GM23338 (cell line): Measurements from ENCODE around the gene BAIAP2. TPM values are rescaled to one million over a fixed set of nuclear protein-coding genes. Genes with fewer than 3 reads are reported as not detected.

Experiments used
- ATAC-seq: fragments of 200-7000 bp; cut with Tn5 transposase; 3 replicates; pipeline ENCODE4 v1.9.1; 2020
- DNase-seq: peaks from one replicate; pipeline ENCODE4 v3.0.0-alpha.2; 2015; ENCODE audit warnings: low spot score
- H2AFZ ChIP-seq: fragments of 200-600 bp; sonication (generic); 2 replicates; pipeline ENCODE4 v1.8.0; 2016; ENCODE audit warnings: antibody characterized with exemption, mild to moderate bottlenecking, moderate library complexity
- H3F3A ChIP-seq: fragments of 200-600 bp; sonication (generic); replicated peaks from 2 replicates; pipeline ENCODE4 v1.8.0; 2017; ENCODE audit warnings: antibody characterized with exemption, mixed run types, low read depth
- H3K27ac ChIP-seq: fragments of 200-600 bp; sonication (generic); 2 replicates; pipeline ENCODE4 v1.6.1; 2016; ENCODE audit warnings: low read depth
- H3K27me3 ChIP-seq: fragments of 200-600 bp; sonication (generic); 2 replicates; pipeline ENCODE4 v1.8.0; 2016; ENCODE audit warnings: mild to moderate bottlenecking, mixed run types, moderate library complexity; ENCODE audit not compliant: insufficient read depth
- H3K36me3 ChIP-seq: fragments of 200-600 bp; sonication (generic); 2 replicates; pipeline ENCODE4 v1.8.0; 2016; ENCODE audit warnings: mild to moderate bottlenecking; ENCODE audit not compliant: insufficient read depth
- H3K4me1 ChIP-seq: fragments of 200-600 bp; sonication (generic); 2 replicates; pipeline ENCODE4 v1.8.0; 2016; ENCODE audit warnings: mild to moderate bottlenecking, moderate library complexity; ENCODE audit not compliant: insufficient read depth
- H3K4me2 ChIP-seq: fragments of 200-600 bp; sonication (generic); 2 replicates; pipeline ENCODE4 v1.7.1; 2017; ENCODE audit warnings: mixed run types
- H3K4me3 ChIP-seq: fragments of 200-600 bp; sonication (generic); 2 replicates; pipeline ENCODE4 v1.6.1; 2016; ENCODE audit warnings: mixed run types
- H3K79me2 ChIP-seq: fragments of 200-600 bp; sonication (generic); replicated peaks from 2 replicates; pipeline ENCODE4 v1.8.0; 2017; ENCODE audit warnings: mild to moderate bottlenecking; ENCODE audit not compliant: insufficient read depth
- H3K9me2 ChIP-seq: fragments of 200-600 bp; sonication (generic); 2 replicates; pipeline ENCODE4 v1.8.0; 2017; ENCODE audit not compliant: insufficient read depth
- H4K20me1 ChIP-seq: fragments of 200-600 bp; sonication (generic); replicated peaks from 2 replicates; pipeline ENCODE4 v1.8.0; 2017; ENCODE audit warnings: mild to moderate bottlenecking; ENCODE audit not compliant: insufficient read depth
- H3K27ac Mint-ChIP-seq: 2 replicates; pipeline ENCODE4 v1.8.0; 2020; ENCODE audit warnings: inconsistent platforms, mild to moderate bottlenecking, moderate library complexity, mixed read lengths
- H3K27me3 Mint-ChIP-seq: 3 replicates; pipeline ENCODE4 v1.8.0; 2022; ENCODE audit warnings: low read depth, mild to moderate bottlenecking, moderate library complexity, mixed read lengths, inconsistent platforms; ENCODE audit not compliant: insufficient read depth, poor library complexity
- H3K36me3 Mint-ChIP-seq: 3 replicates; pipeline ENCODE4 v1.8.0; 2021; ENCODE audit warnings: low read depth, mild to moderate bottlenecking, inconsistent platforms, moderate library complexity, mixed read lengths
- H3K4me1 Mint-ChIP-seq: 3 replicates; pipeline ENCODE4 v1.8.0; 2020; ENCODE audit warnings: mild to moderate bottlenecking, inconsistent platforms, mixed read lengths
- H3K4me3 Mint-ChIP-seq: 3 replicates; pipeline ENCODE4 v1.8.0; 2021; ENCODE audit warnings: moderate library complexity, mild to moderate bottlenecking, inconsistent platforms, mixed read lengths
- H3K9me3 Mint-ChIP-seq: 3 replicates; pipeline ENCODE4 v1.8.0; 2020; ENCODE audit warnings: moderate library complexity, mild to moderate bottlenecking, inconsistent platforms, mixed read lengths
- CREB1 ChIP-seq: fragments of 250-450 bp; sonication (Bioruptor Pico); IDR thresholded peaks from 2 replicates; pipeline ENCODE4 v1.5.0; 2020; ENCODE audit warnings: low read depth, mild to moderate bottlenecking, moderate library complexity
- EZH2 ChIP-seq: fragments of 200-600 bp; sonication (generic); IDR thresholded peaks from one replicate; pipeline ENCODE4 v1.8.0; 2017; ENCODE audit warnings: antibody characterized with exemption, mild to moderate bottlenecking, low read depth; ENCODE audit not compliant: unreplicated experiment
- EZH2phosphoT487 ChIP-seq: fragments of 200-600 bp; sonication (generic); IDR thresholded peaks from one replicate; pipeline ENCODE4 v1.8.1; 2018; ENCODE audit warnings: antibody characterized with exemption; ENCODE audit not compliant: unreplicated experiment
- NANOG ChIP-seq: IDR thresholded peaks from 2 replicates; pipeline ENCODE4 v1.6.1; 2016; ENCODE audit warnings: antibody characterized with exemption, borderline replicate concordance
- POLR2AphosphoS5 ChIP-seq: IDR thresholded peaks from 2 replicates; pipeline ENCODE4 v1.6.1; 2016; ENCODE audit warnings: antibody characterized with exemption, low read depth
- STAT1 ChIP-seq: IDR thresholded peaks from one replicate; pipeline ENCODE4 v1.6.1; 2016; ENCODE audit warnings: antibody characterized with exemption; ENCODE audit not compliant: unreplicated experiment
- ZNF331 ChIP-seq: fragments of 250-450 bp; sonication (Bioruptor Pico); IDR thresholded peaks from 2 replicates; pipeline ENCODE4 v1.5.0; 2020; ENCODE audit warnings: low read depth, mild to moderate bottlenecking, moderate library complexity
- ZNF462 ChIP-seq: fragments of 250-450 bp; sonication (Bioruptor Pico); IDR thresholded peaks from 2 replicates; pipeline ENCODE4 v1.5.0; 2020; ENCODE audit warnings: mild to moderate bottlenecking, moderate library complexity
- polyA plus RNA-seq: library from polyadenylated mRNA; unstranded; fragments of >200 nt; fragmentation: Nextera tagmentation; extraction: Ambion mirVana; gene quantifications from 2 replicates; pipeline ENCODE4 v1.2.1, GENCODE V29; 2016
- total RNA-seq: library from RNA; depleted of rRNA; stranded (reverse); fragments of >200 nt; shearing (Covaris generic); gene quantifications from 2 replicates; pipeline ENCODE4 v1.2.3, GENCODE V29; 2014
- TF ChIP-seq, protein P1 (sequence below), 2 experiments: fragments of 200-600 bp in 1 of 2; sonication (generic) in 1 of 2; conservative IDR thresholded peaks; 2 replicates each; pipeline versions ENCODE4 v1.5.1 to v1.6.1; 2016 to 2017; ENCODE audit warnings: antibody characterized with exemption in 2 of 2, low read depth in 2 of 2, mild to moderate bottlenecking in 2 of 2, moderate library complexity in 1 of 2
- TF ChIP-seq, protein P2 (sequence below): IDR thresholded peaks from one replicate; pipeline ENCODE4 v1.6.1; 2018; ENCODE audit warnings: antibody characterized with exemption; ENCODE audit not compliant: unreplicated experiment

Gene BAIAP2
- total and polyA plus RNA-seq, 2 experiments from 2014 or later: 21.7 to 22.7 TPM

GRCh38 chr17:81161536-81161935 is 126.6 kb downstream of the BAIAP2 start (continued):
- TF ChIP-seq, protein P1, sequence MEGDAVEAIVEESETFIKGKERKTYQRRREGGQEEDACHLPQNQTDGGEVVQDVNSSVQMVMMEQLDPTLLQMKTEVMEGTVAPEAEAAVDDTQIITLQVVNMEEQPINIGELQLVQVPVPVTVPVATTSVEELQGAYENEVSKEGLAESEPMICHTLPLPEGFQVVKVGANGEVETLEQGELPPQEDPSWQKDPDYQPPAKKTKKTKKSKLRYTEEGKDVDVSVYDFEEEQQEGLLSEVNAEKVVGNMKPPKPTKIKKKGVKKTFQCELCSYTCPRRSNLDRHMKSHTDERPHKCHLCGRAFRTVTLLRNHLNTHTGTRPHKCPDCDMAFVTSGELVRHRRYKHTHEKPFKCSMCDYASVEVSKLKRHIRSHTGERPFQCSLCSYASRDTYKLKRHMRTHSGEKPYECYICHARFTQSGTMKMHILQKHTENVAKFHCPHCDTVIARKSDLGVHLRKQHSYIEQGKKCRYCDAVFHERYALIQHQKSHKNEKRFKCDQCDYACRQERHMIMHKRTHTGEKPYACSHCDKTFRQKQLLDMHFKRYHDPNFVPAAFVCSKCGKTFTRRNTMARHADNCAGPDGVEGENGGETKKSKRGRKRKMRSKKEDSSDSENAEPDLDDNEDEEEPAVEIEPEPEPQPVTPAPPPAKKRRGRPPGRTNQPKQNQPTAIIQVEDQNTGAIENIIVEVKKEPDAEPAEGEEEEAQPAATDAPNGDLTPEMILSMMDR (conservative IDR thresholded peaks at IDR 0.05; ENCODE audit: low read depth in 2 of 2): no peak
- TF ChIP-seq EZH2phosphoT487 (no peak), CREB1 (CRISPR knock-in tag) (no peak)

DNA sequence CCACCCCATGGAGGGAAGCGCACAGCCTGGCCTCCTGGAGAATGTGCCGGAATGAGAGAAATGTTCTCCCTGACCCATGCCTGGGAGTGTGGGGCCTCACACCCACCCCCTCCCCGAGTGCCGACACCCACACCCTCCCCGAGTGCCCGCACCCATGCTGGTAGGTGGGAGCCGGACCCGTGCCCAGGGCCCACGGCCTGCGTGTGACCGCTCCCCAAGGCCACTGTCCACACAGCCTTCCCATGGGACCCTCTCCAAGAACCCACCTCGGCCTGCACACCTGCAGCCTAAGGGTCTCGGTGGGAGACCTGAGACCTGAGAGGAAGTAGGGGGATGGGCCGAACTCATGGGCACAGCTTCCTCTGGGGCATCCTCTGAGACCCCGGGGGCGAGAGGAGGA is 127.0 kb downstream of the BAIAP2 start:
- H3K27me3 ChIP-seq: no peaks in the 10 kb centered on the region
- H3F3A ChIP-seq: no peaks in the 10 kb centered on the region
- no peaks in the 10 kb centered on the region for H3K79me2 ChIP-seq
- no peaks in the 10 kb centered on the region for H3K4me1 ChIP-seq
- Mint-ChIP-seq H3K27me3 (peaks cover 3% of the 10 kb centered on the region), H3K4me3 (no peak overlapping the region), H3K9me3 (no peaks in the 10 kb centered on the region), H3K4me1 (no peaks in the 10 kb centered on the region), H3K27ac (no peak overlapping the region), H3K36me3 (no peaks in the 10 kb centered on the region)
- H3K27ac ChIP-seq: no peak overlapping the region
- H3K4me3 ChIP-seq: no peak overlapping the region
- no peaks in the 10 kb centered on the region for H3K36me3 ChIP-seq
- no peak overlapping the region for H2AFZ ChIP-seq
- no peak for ATAC-seq
- H4K20me1 ChIP-seq: no peaks in the 10 kb centered on the region
- DNase-seq: no peak
- no peaks in the 10 kb centered on the region for H3K9me2 ChIP-seq
- H3K4me2 ChIP-seq: no peak overlapping the region
- TF ChIP-seq, protein P1 (conservative IDR thresholded peaks at IDR 0.05; ENCODE audit: low read depth in 2 of 2): no peak
- TF ChIP-seq, protein P2, sequence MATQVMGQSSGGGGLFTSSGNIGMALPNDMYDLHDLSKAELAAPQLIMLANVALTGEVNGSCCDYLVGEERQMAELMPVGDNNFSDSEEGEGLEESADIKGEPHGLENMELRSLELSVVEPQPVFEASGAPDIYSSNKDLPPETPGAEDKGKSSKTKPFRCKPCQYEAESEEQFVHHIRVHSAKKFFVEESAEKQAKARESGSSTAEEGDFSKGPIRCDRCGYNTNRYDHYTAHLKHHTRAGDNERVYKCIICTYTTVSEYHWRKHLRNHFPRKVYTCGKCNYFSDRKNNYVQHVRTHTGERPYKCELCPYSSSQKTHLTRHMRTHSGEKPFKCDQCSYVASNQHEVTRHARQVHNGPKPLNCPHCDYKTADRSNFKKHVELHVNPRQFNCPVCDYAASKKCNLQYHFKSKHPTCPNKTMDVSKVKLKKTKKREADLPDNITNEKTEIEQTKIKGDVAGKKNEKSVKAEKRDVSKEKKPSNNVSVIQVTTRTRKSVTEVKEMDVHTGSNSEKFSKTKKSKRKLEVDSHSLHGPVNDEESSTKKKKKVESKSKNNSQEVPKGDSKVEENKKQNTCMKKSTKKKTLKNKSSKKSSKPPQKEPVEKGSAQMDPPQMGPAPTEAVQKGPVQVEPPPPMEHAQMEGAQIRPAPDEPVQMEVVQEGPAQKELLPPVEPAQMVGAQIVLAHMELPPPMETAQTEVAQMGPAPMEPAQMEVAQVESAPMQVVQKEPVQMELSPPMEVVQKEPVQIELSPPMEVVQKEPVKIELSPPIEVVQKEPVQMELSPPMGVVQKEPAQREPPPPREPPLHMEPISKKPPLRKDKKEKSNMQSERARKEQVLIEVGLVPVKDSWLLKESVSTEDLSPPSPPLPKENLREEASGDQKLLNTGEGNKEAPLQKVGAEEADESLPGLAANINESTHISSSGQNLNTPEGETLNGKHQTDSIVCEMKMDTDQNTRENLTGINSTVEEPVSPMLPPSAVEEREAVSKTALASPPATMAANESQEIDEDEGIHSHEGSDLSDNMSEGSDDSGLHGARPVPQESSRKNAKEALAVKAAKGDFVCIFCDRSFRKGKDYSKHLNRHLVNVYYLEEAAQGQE: no peak
- no peak for TF ChIP-seq ZNF331
- TF ChIP-seq CREB1 (CRISPR knock-in tag): no peak
- TF ChIP-seq ZNF462: no peak
- no peak for TF ChIP-seq NANOG
- no peak for TF ChIP-seq EZH2phosphoT487
- no peak for TF ChIP-seq EZH2
- TF ChIP-seq STAT1: no peak
- TF ChIP-seq POLR2AphosphoS5: no peak
